ENCODE data around the gene LAD1. TPM values are rescaled to one million over a fixed set of nuclear protein-coding genes. Genes with fewer than 3 reads are reported as not detected.

The LAD1 gene
- total RNA-seq, 1 experiment from 2014 or later, result 30.1 TPM

- no peak overlapping the region for H2BK5ac ChIP-seq (ENCODE audit: insufficient read length, low read length)
- no peaks in the 10 kb centered on the region for H3K9me3 Mint-ChIP-seq
- H3K27me3 ChIP-seq (ENCODE audit: insufficient read depth, low read length), result no peaks in the 10 kb centered on the region; the same call in 1 of the 2 replicates
Observed at GRCh38 chr1:201371276-201371675, 27.8 kb downstream of the LAD1 start.

More at GRCh38 chr1:201371276-201371675, 27.8 kb downstream of the LAD1 start:
- no peak for TF ChIP-seq CTCF (conservative IDR thresholded peaks at IDR 0.05)
- Histone ChIP-seq H2AFZ (ENCODE audit: low read length) (no peak overlapping the region), H4K5ac (ENCODE audit: insufficient read length, low read depth, low read length) (no peak overlapping the region), H3K79me1 (ENCODE audit: insufficient read depth, low read depth, low read length, poor library complexity, severe bottlenecking) (no peaks in the 10 kb centered on the region), H3K9ac (ENCODE audit: extremely low read depth, insufficient read length, low read length) (no peak overlapping the region), H3K4me2 (ENCODE audit: insufficient read depth, insufficient read length, low read length) (no peak overlapping the region), H3K14ac (ENCODE audit: insufficient read depth, low read length) (no peak overlapping the region), H3K27ac (ENCODE audit: insufficient read length, low read depth, low read length) (no peak overlapping the region), H3K79me2 (ENCODE audit: insufficient read depth, low read length) (no peaks in the 10 kb centered on the region), H3K23me2 (ENCODE audit: insufficient read length, low read depth, low read length, poor library complexity, severe bottlenecking) (no peaks in the 10 kb centered on the region), H3K18ac (ENCODE audit: insufficient read length, low read depth, low read length) (no peak overlapping the region), H2BK12ac (ENCODE audit: insufficient read length, low read depth, low read length) (no peak overlapping the region), H3K4me1 (ENCODE audit: insufficient read depth, low read length) (peaks cover 19% of the 10 kb centered on the region; the same call in 1 of the 2 replicates), H2AK5ac (ENCODE audit: insufficient read length, low read length) (no peak overlapping the region), H3K9me3 (ENCODE audit: control insufficient read depth, low read depth, low read length) (no peaks in the 10 kb centered on the region), H2BK15ac (ENCODE audit: low read depth, low read length) (no peak overlapping the region), H3K4ac (ENCODE audit: low read depth, low read length) (no peak overlapping the region), H3T11ph (ENCODE audit: low read length) (no peak overlapping the region), H4K91ac (ENCODE audit: insufficient read length, low read depth, low read length) (no peak overlapping the region), H4K8ac (replicated peaks; ENCODE audit: insufficient read length, low read depth, low read length) (no peak overlapping the region), H3K56ac (ENCODE audit: insufficient read length, low read depth, low read length) (no peak overlapping the region), H2BK20ac (ENCODE audit: low read depth, low read length, poor library complexity, severe bottlenecking) (no peak overlapping the region), H2BK120ac (ENCODE audit: low read depth, low read length, poor library complexity, severe bottlenecking) (no peak overlapping the region), H3K23ac (ENCODE audit: insufficient read length, low read depth, low read length) (no peak overlapping the region), H4K20me1 (ENCODE audit: control insufficient read depth, insufficient read depth, insufficient read length) (no peaks in the 10 kb centered on the region)
- H3K36me3 Mint-ChIP-seq (ENCODE audit: insufficient read depth in 1 of 3, low read depth in 3 of 3), result no peaks in the 10 kb centered on the region
- no CpG with 5 or more reads among the region's 9 CpGs for WGBS (ENCODE audit: extremely low coverage, insufficient read length, low lambda C conversion rate)
- no peak for DNase-seq
- H3K4me1 Mint-ChIP-seq, result peaks cover 47 to 48% of the 10 kb centered on the region in 2 experiments
- no peak overlapping the region for H3K27ac Mint-ChIP-seq
- H3K27me3 Mint-ChIP-seq (ENCODE audit: low read depth), result peaks cover 19% of the 10 kb centered on the region
- H3K4me3 Mint-ChIP-seq, result no peak overlapping the region
